HepG2 (cell line): ENCODE measurements around the gene CLDND2. TPM values are rescaled to one million over a fixed set of nuclear protein-coding genes. Genes with fewer than 3 reads are reported as not detected.

ENCODE experiments used
- GFI1 ChIP-seq: sonication (generic); formaldehyde crosslinking; IDR thresholded peaks from 2 replicates; pipeline ENCODE4 v1.5.0; 2020; ENCODE audit warnings: missing genetic modification reagents, mild to moderate bottlenecking, borderline replicate concordance
- ZNF280B ChIP-seq: sonication (generic); formaldehyde crosslinking; IDR thresholded peaks from 2 replicates; pipeline ENCODE4 v1.5.0; 2020; ENCODE audit warnings: missing genetic modification reagents, mild to moderate bottlenecking, borderline replicate concordance
- ZNF780A ChIP-seq: sonication (generic); formaldehyde crosslinking; IDR thresholded peaks from 2 replicates; pipeline ENCODE4 v1.8.0; 2022; ENCODE audit warnings: mild to moderate bottlenecking, missing genetic modification reagents, moderate library complexity
- polyA plus RNA-seq, 8 experiments: library from polyadenylated mRNA; depleted of rRNA in 3 of 8; stranded (reverse) in 7 of 8; unstranded in 1 of 8; fragments of >200 nt; fragmentation: Illumina TruSeq in 4 of 8; extraction: Trizol in 4 of 8; gene quantifications; 2 replicates each; pipeline versions ENCODE4 v1.2.1 to v1.2.3, GENCODE V29; 2011 to 2016; ENCODE audit warnings: low read depth in 4 of 8, missing spikeins in 1 of 8, mixed read lengths in 1 of 8; ENCODE audit not compliant: insufficient read depth in 1 of 8
- total RNA-seq, 5 experiments: library from RNA; depleted of rRNA; stranded (reverse); fragments of >200 nt; fragmentation: Illumina TruSeq; extraction: Trizol; gene quantifications; 2 replicates each; pipeline ENCODE4 v1.2.3, GENCODE V29; 2016; ENCODE audit warnings: low read depth in 1 of 5
- TF ChIP-seq, protein P1 (sequence below): IDR thresholded peaks from 2 replicates; pipeline ENCODE4 v1.6.1; 2016
- TF ChIP-seq, protein P2 (sequence below): sonication (generic); formaldehyde crosslinking; IDR thresholded peaks from 2 replicates; pipeline ENCODE4 v1.5.0; 2020; ENCODE audit warnings: missing genetic modification reagents
- TF ChIP-seq, protein P3 (sequence below): sonication (generic); formaldehyde crosslinking; IDR thresholded peaks from 2 replicates; pipeline ENCODE4 v1.4.0; 2020; ENCODE audit warnings: missing genetic modification reagents
- TF ChIP-seq, protein P4 (sequence below): sonication (generic); formaldehyde crosslinking; IDR thresholded peaks from 2 replicates; pipeline ENCODE4 v1.4.0; 2020; ENCODE audit warnings: missing genetic modification reagents

The CLDND2 gene
- total and polyA plus RNA-seq, 2 of the 13 experiments (the other 11 are each of a cell fraction or from before 2014, with no cell fraction given), result 0.84 to 1.8 TPM

- TF ChIP-seq ZNF280B (no peak), ZNF780A (CRISPR knock-in tag) (no peak), GFI1 (CRISPR knock-in tag) (no peak)
- TF ChIP-seq, protein P1, sequence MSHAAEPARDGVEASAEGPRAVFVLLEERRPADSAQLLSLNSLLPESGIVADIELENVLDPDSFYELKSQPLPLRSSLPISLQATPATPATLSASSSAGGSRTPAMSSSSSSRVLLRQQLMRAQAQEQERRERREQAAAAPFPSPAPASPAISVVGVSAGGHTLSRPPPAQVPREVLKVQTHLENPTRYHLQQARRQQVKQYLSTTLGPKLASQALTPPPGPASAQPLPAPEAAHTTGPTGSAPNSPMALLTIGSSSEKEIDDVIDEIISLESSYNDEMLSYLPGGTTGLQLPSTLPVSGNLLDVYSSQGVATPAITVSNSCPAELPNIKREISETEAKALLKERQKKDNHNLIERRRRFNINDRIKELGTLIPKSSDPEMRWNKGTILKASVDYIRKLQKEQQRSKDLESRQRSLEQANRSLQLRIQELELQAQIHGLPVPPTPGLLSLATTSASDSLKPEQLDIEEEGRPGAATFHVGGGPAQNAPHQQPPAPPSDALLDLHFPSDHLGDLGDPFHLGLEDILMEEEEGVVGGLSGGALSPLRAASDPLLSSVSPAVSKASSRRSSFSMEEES (CRISPR knock-in tag), result no peak
- TF ChIP-seq, protein P2, sequence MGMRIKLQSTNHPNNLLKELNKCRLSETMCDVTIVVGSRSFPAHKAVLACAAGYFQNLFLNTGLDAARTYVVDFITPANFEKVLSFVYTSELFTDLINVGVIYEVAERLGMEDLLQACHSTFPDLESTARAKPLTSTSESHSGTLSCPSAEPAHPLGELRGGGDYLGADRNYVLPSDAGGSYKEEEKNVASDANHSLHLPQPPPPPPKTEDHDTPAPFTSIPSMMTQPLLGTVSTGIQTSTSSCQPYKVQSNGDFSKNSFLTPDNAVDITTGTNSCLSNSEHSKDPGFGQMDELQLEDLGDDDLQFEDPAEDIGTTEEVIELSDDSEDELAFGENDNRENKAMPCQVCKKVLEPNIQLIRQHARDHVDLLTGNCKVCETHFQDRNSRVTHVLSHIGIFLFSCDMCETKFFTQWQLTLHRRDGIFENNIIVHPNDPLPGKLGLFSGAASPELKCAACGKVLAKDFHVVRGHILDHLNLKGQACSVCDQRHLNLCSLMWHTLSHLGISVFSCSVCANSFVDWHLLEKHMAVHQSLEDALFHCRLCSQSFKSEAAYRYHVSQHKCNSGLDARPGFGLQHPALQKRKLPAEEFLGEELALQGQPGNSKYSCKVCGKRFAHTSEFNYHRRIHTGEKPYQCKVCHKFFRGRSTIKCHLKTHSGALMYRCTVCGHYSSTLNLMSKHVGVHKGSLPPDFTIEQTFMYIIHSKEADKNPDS (CRISPR knock-in tag), result no peak
- TF ChIP-seq, protein P3, sequence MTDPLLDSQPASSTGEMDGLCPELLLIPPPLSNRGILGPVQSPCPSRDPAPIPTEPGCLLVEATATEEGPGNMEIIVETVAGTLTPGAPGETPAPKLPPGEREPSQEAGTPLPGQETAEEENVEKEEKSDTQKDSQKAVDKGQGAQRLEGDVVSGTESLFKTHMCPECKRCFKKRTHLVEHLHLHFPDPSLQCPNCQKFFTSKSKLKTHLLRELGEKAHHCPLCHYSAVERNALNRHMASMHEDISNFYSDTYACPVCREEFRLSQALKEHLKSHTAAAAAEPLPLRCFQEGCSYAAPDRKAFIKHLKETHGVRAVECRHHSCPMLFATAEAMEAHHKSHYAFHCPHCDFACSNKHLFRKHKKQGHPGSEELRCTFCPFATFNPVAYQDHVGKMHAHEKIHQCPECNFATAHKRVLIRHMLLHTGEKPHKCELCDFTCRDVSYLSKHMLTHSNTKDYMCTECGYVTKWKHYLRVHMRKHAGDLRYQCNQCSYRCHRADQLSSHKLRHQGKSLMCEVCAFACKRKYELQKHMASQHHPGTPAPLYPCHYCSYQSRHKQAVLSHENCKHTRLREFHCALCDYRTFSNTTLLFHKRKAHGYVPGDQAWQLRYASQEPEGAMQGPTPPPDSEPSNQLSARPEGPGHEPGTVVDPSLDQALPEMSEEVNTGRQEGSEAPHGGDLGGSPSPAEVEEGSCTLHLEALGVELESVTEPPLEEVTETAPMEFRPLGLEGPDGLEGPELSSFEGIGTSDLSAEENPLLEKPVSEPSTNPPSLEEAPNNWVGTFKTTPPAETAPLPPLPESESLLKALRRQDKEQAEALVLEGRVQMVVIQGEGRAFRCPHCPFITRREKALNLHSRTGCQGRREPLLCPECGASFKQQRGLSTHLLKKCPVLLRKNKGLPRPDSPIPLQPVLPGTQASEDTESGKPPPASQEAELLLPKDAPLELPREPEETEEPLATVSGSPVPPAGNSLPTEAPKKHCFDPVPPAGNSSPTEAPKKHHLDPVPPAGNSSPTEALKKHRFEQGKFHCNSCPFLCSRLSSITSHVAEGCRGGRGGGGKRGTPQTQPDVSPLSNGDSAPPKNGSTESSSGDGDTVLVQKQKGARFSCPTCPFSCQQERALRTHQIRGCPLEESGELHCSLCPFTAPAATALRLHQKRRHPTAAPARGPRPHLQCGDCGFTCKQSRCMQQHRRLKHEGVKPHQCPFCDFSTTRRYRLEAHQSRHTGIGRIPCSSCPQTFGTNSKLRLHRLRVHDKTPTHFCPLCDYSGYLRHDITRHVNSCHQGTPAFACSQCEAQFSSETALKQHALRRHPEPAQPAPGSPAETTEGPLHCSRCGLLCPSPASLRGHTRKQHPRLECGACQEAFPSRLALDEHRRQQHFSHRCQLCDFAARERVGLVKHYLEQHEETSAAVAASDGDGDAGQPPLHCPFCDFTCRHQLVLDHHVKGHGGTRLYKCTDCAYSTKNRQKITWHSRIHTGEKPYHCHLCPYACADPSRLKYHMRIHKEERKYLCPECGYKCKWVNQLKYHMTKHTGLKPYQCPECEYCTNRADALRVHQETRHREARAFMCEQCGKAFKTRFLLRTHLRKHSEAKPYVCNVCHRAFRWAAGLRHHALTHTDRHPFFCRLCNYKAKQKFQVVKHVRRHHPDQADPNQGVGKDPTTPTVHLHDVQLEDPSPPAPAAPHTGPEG, result no peak
- TF ChIP-seq, protein P4, sequence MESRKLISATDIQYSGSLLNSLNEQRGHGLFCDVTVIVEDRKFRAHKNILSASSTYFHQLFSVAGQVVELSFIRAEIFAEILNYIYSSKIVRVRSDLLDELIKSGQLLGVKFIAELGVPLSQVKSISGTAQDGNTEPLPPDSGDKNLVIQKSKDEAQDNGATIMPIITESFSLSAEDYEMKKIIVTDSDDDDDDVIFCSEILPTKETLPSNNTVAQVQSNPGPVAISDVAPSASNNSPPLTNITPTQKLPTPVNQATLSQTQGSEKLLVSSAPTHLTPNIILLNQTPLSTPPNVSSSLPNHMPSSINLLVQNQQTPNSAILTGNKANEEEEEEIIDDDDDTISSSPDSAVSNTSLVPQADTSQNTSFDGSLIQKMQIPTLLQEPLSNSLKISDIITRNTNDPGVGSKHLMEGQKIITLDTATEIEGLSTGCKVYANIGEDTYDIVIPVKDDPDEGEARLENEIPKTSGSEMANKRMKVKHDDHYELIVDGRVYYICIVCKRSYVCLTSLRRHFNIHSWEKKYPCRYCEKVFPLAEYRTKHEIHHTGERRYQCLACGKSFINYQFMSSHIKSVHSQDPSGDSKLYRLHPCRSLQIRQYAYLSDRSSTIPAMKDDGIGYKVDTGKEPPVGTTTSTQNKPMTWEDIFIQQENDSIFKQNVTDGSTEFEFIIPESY (CRISPR knock-in tag), result 0 out of 2 replicates have a peak, but pooled peaks have one; percentile 3
Observed at GRCh38 chr19:51339687-51340656, 28.8 kb downstream of the CLDND2 start (continued).
